Neuron (in vitro differentiated cells): ENCODE data around the gene C10orf90.

ENCODE experiments used
- H2AFZ ChIP-seq: one replicate; pipeline ENCODE4 v1.6.1; 2013; ENCODE audit warnings: low read depth, mild to moderate bottlenecking, inconsistent platforms, low read length, moderate library complexity
- H3K27me3 ChIP-seq: one replicate; pipeline ENCODE4 v1.6.1; 2013; ENCODE audit warnings: low read length; ENCODE audit not compliant: insufficient read depth
- H3K36me3 ChIP-seq: one replicate; pipeline ENCODE4 v1.6.1; 2013; ENCODE audit warnings: low read length; ENCODE audit not compliant: insufficient read depth
- H3K4me1 ChIP-seq: one replicate; pipeline ENCODE4 v1.6.1; 2013; ENCODE audit warnings: low read length; ENCODE audit not compliant: insufficient read depth
- H3K4me3 ChIP-seq: 2 replicates; pipeline ENCODE4 v1.5.1; 2013; ENCODE audit warnings: mild to moderate bottlenecking, low read length, moderate library complexity
- H3K9me3 ChIP-seq: one replicate; pipeline ENCODE4 v1.6.1; 2013; ENCODE audit warnings: low read length

C10orf90 gene

GRCh38 chr10:126670056-126670894, at the start of gene C10orf90:
TSS of gene C10orf90 (minus strand) at chr10:126670693. CDS start at chr10:126670480, 213 bp downstream.
- no peaks in the 10 kb centered on the region for H3K27me3 ChIP-seq
- no peaks in the 10 kb centered on the region for H3K9me3 ChIP-seq
- no peak within 1 kb of the TSS for H3K4me3 ChIP-seq
- no peaks in the 10 kb centered on the region for H3K4me1 ChIP-seq
- H2AFZ ChIP-seq: no peak within 1 kb of the TSS
- H3K36me3 ChIP-seq: no peaks in the 10 kb centered on the region

- no peaks in the 10 kb centered on the region for H3K9me3 ChIP-seq
- H3K4me1 ChIP-seq: no peaks in the 10 kb centered on the region
- H3K36me3 ChIP-seq: no peaks in the 10 kb centered on the region
- no peaks in the 10 kb centered on the region for H3K27me3 ChIP-seq
- no peak overlapping the region for H3K4me3 ChIP-seq
- no peak overlapping the region for H2AFZ ChIP-seq
These were observed 45.9 kb upstream of the C10orf90 start for GRCh38 chr10:126716366-126716765.

DNA sequence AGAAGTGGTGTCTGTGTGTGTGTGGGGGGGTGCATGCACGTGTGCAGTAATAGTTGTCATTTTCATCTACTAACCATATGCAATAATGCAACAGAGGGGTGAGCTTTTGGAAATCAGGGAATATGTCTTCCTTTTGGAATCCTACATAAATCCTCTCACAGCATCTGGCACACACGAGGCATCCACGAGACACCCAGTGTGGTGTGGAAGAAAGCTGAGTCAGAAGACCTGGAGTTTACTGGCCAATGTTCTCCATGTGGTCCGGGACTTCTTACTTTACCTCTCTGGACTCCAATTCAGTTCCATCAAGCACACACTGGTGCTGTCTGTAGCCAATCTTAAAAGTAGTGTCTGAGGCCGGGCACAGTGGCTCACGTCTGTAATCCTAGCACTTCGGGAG, 43.1 kb upstream of the C10orf90 start:
- no peak overlapping the region for H3K4me3 ChIP-seq
- no peaks in the 10 kb centered on the region for H3K4me1 ChIP-seq
- H3K27me3 ChIP-seq: no peaks in the 10 kb centered on the region
- H3K36me3 ChIP-seq: no peaks in the 10 kb centered on the region
- no peak overlapping the region for H2AFZ ChIP-seq
- no peaks in the 10 kb centered on the region for H3K9me3 ChIP-seq

DNA sequence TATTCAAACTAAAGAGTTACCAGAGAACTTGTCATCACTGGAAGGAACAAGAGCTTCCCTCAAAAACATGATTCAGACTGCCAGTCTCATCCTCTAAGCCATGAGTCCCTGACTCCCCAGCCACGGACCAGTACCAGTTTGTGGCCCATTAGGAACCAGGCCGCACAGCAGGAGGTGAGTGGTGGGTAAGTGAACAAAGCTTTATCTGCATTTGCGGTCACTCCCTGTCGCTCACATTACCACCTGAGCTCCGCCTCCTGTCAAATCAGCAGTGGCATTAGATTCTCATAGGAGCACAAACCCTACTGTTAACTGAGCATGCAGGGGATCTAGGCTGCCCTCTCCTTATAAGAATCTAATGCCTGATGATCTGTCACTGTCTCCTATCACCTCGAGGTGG, 42.2 kb upstream of the C10orf90 start:
- Histone ChIP-seq H2AFZ (no peak overlapping the region), H3K36me3 (no peaks in the 10 kb centered on the region), H3K4me1 (no peaks in the 10 kb centered on the region), H3K27me3 (no peaks in the 10 kb centered on the region), H3K9me3 (no peaks in the 10 kb centered on the region), H3K4me3 (no peak overlapping the region)

DNA sequence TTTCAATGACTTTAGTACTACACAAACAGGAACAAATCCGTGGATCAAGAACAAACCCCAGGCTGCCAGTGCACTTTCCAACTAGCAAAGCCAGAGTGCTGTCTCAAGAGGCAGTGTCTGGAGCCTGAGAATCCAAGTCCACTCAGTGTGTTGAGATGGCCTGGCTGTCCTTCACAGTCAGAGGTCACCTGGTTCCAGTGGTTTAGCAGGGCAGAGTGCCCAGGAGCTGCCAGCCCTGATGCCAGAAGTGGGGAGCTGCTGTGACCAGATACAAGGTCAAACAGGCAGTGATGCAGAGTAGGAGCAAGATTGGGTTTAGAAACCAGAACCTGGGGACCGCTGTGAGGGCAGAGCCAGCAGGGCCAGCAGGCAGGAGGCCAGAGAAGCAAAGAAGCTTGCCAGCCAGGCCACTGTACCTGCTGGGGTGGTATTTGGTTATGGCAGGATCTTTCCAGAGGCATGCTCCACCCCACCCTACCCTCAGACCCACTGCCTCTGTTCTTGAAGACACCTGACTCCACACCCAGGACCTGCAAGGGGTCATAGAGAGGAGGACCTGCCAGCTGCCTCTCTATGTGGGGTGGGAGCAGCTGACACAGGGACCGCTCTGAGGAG, 35.6 kb upstream of the C10orf90 start:
- peaks cover 3% of the 10 kb centered on the region for H3K27me3 ChIP-seq
- no peak overlapping the region for H3K4me3 ChIP-seq
- H2AFZ ChIP-seq: no peak overlapping the region
- no peaks in the 10 kb centered on the region for H3K9me3 ChIP-seq
- no peaks in the 10 kb centered on the region for H3K36me3 ChIP-seq
- H3K4me1 ChIP-seq: no peaks in the 10 kb centered on the region

DNA sequence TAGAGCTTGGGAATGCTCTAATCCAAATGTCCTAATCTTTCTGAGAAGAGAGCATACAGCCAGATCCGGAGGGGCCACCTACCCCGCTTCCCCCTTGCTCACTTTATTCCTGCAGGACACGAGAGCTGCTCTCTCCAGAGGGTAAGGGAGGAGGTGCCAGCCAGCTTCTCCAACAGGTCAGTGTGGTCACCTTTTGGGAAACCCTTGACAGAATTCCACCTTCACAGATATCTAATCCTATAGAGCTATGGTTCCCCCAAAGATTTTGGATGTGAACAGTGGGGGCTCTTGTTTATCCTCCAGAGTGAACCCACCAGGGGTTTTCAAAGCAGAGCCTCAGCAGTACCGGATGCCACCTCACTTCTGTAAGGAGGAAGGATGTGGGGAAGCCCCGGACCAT, 34.6 kb upstream of the C10orf90 start:
- H3K9me3 ChIP-seq: no peaks in the 10 kb centered on the region
- no peaks in the 10 kb centered on the region for H3K36me3 ChIP-seq
- peaks cover 3% of the 10 kb centered on the region for H3K27me3 ChIP-seq
- H2AFZ ChIP-seq: no peak overlapping the region
- no peaks in the 10 kb centered on the region for H3K4me1 ChIP-seq
- no peak overlapping the region for H3K4me3 ChIP-seq

DNA sequence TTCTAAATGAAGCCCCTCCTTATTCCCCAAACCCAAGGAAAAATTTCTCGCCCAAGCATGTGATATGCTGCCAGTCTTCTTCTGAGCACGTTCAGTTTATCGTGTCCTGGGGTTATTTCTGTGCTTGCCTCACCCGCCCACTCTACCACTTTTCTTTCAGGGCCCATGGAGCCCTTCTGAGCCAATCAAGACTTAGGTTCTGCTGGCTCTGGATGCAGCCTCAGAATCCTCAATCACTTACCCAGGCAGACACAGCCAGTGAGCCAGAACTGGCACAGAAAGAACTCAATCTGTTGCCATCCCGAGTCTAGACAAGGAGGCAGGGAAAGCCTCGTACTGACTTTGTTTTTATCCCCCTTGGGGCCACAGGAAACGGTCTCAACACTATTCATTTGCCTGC, 34.2 kb upstream of the C10orf90 start:
- Histone ChIP-seq H2AFZ (no peak overlapping the region), H3K27me3 (peaks cover 3% of the 10 kb centered on the region), H3K4me3 (no peak overlapping the region), H3K9me3 (no peaks in the 10 kb centered on the region), H3K4me1 (no peaks in the 10 kb centered on the region), H3K36me3 (no peaks in the 10 kb centered on the region)

GRCh38 chr10:126702181-126702580, 31.7 kb upstream of the C10orf90 start:
- no peak overlapping the region for H2AFZ ChIP-seq
- H3K4me1 ChIP-seq: no peaks in the 10 kb centered on the region
- H3K36me3 ChIP-seq: no peaks in the 10 kb centered on the region
- H3K9me3 ChIP-seq: no peaks in the 10 kb centered on the region
- peaks cover 3% of the 10 kb centered on the region for H3K27me3 ChIP-seq
- no peak overlapping the region for H3K4me3 ChIP-seq

GRCh38 chr10:126701526-126701925, 31.0 kb upstream of the C10orf90 start:
- Histone ChIP-seq H3K4me3 (no peak overlapping the region), H3K9me3 (no peaks in the 10 kb centered on the region), H3K4me1 (no peaks in the 10 kb centered on the region), H3K36me3 (no peaks in the 10 kb centered on the region), H2AFZ (no peak overlapping the region), H3K27me3 (peaks cover 2% of the 10 kb centered on the region)

- no peak overlapping the region for H2AFZ ChIP-seq
- H3K4me1 ChIP-seq: no peaks in the 10 kb centered on the region
- H3K27me3 ChIP-seq: no peaks in the 10 kb centered on the region
- H3K36me3 ChIP-seq: no peaks in the 10 kb centered on the region
- H3K4me3 ChIP-seq: no peak overlapping the region
- H3K9me3 ChIP-seq: no peaks in the 10 kb centered on the region
These were observed 26.2 kb upstream of the C10orf90 start for GRCh38 chr10:126696684-126697083.

GRCh38 chr10:126691456-126691855, 21.0 kb upstream of the C10orf90 start:
- no peaks in the 10 kb centered on the region for H3K27me3 ChIP-seq
- no peaks in the 10 kb centered on the region for H3K9me3 ChIP-seq
- H3K36me3 ChIP-seq: no peaks in the 10 kb centered on the region
- no peak overlapping the region for H2AFZ ChIP-seq
- no peak overlapping the region for H3K4me3 ChIP-seq
- no peaks in the 10 kb centered on the region for H3K4me1 ChIP-seq

- Histone ChIP-seq H3K36me3 (no peaks in the 10 kb centered on the region), H3K9me3 (no peaks in the 10 kb centered on the region), H3K4me1 (no peaks in the 10 kb centered on the region), H3K4me3 (no peak overlapping the region), H2AFZ (no peak overlapping the region), H3K27me3 (no peaks in the 10 kb centered on the region)
These were observed 20.0 kb upstream of the C10orf90 start for GRCh38 chr10:126690534-126690933.

GRCh38 chr10:126689461-126689994, 19.0 kb upstream of the C10orf90 start:
- Histone ChIP-seq H3K4me3 (no peak overlapping the region), H3K9me3 (no peaks in the 10 kb centered on the region), H3K36me3 (no peaks in the 10 kb centered on the region), H3K27me3 (no peaks in the 10 kb centered on the region), H2AFZ (no peak overlapping the region), H3K4me1 (no peaks in the 10 kb centered on the region)
